H1 (cell line): ENCODE results near the gene COL9A2. TPM values are rescaled to one million over a fixed set of nuclear protein-coding genes. Genes with fewer than 3 reads are reported as not detected.

Experiments used
- CTCF ChIA-PET: fragments of 300-600 bp; sonication (Branson Sonifier 250); formaldehyde crosslinking; loops from one replicate; lab custom pipeline; 2021; ENCODE audit not compliant: partially characterized antibody; lab: Charles Lee
- POLR2A ChIA-PET: fragments of 300-600 bp; sonication (Branson Sonifier 250); formaldehyde crosslinking; loops from one replicate; lab custom pipeline; 2021; ENCODE audit warnings: inconsistent platforms; ENCODE audit not compliant: partially characterized antibody; lab: Charles Lee
- DNase-seq, 2 experiments: peaks; one replicate each; pipeline versions ENCODE4 v3.0.0 to v3.0.0-alpha.2; 2010 to 2022; ENCODE audit warnings: low spot score in 2 of 2, low read depth in 1 of 2, mixed read lengths in 1 of 2
- FAIRE-seq: peaks from 2 replicates; lab custom pipeline; 2011; peaks lifted over from hg19 to GRCh38; lab: Jason Lieb, UNC
- H2AFZ ChIP-seq: 2 replicates; pipeline ENCODE4 v1.8.1; 2012; ENCODE audit warnings: low read length, inconsistent platforms
- H2AK5ac ChIP-seq: 2 replicates; pipeline ENCODE4 v1.6.1; 2013; ENCODE audit warnings: low read depth, low read length
- H2BK120ac ChIP-seq: replicated peaks from 2 replicates; pipeline ENCODE3; 2013; ENCODE audit warnings: low read depth, low read length, inconsistent platforms
- H2BK12ac ChIP-seq: 2 replicates; pipeline ENCODE4 v1.6.1; 2013; ENCODE audit warnings: low read depth, low read length
- H2BK15ac ChIP-seq: 2 replicates; pipeline ENCODE4 v1.6.1; 2013; ENCODE audit warnings: low read length
- H2BK20ac ChIP-seq: 2 replicates; pipeline ENCODE4 v1.6.1; 2013; ENCODE audit warnings: low read length
- H2BK5ac ChIP-seq: 2 replicates; pipeline ENCODE4 v1.6.1; 2013; ENCODE audit warnings: low read depth, low read length
- H3K14ac ChIP-seq: 2 replicates; pipeline ENCODE4 v1.6.1; 2013; ENCODE audit warnings: inconsistent platforms; ENCODE audit not compliant: insufficient read length
- H3K18ac ChIP-seq: 2 replicates; pipeline ENCODE4 v1.6.1; 2013; ENCODE audit warnings: low read length; ENCODE audit errors: extremely low read depth
- H3K23ac ChIP-seq: 2 replicates; pipeline ENCODE4 v1.6.1; 2013; ENCODE audit warnings: inconsistent platforms; ENCODE audit not compliant: insufficient read length
- H3K23me2 ChIP-seq: 2 replicates; pipeline ENCODE4 v1.6.1; 2013; ENCODE audit warnings: low read depth, low read length
- H3K27ac ChIP-seq: 2 replicates; pipeline ENCODE4 v1.6.1; 2011; ENCODE audit warnings: low read depth, low read length, inconsistent platforms
- H3K27me3 ChIP-seq, 4 experiments: replicated peaks in 1 of 4; 1 replicate in 1 of 4; 2 replicates in 3 of 4; pipeline versions ENCODE4 v1.6.1 to v1.8.1; 2011 to 2013; ENCODE audit warnings: low read length in 3 of 4, mild to moderate bottlenecking in 3 of 4, inconsistent platforms in 2 of 4, mixed read lengths in 2 of 4, moderate library complexity in 1 of 4; ENCODE audit not compliant: control insufficient read depth in 3 of 4, insufficient read depth in 3 of 4; ENCODE audit errors: extremely low read depth in 1 of 4
- H3K36me3 ChIP-seq, 4 experiments: 2 replicates each; pipeline versions ENCODE4 v1.6.1 to v1.8.1; 2011 to 2013; ENCODE audit warnings: mild to moderate bottlenecking in 4 of 4, low read length in 3 of 4, moderate library complexity in 2 of 4, control low read depth in 1 of 4, inconsistent platforms in 1 of 4; ENCODE audit not compliant: insufficient read depth in 4 of 4, control insufficient read depth in 2 of 4
- H3K4ac ChIP-seq: replicated peaks from 2 replicates; pipeline ENCODE3; 2013; ENCODE audit warnings: low read length, low read depth, mixed read lengths, inconsistent platforms; ENCODE audit not compliant: insufficient read length
- H3K4me1 ChIP-seq, 4 experiments: replicated peaks in 1 of 4; 1 replicate in 1 of 4; 2 replicates in 3 of 4; pipeline versions ENCODE4 v1.6.1 to v1.8.1; 2011 to 2013; ENCODE audit warnings: low read length in 3 of 4, inconsistent platforms in 2 of 4, mixed read lengths in 1 of 4; ENCODE audit not compliant: insufficient read depth in 4 of 4, control insufficient read depth in 3 of 4
- H3K4me2 ChIP-seq, 2 experiments: 2 replicates each; pipeline versions ENCODE4 v1.6.1 to v1.8.1; 2011 to 2013; ENCODE audit warnings: low read depth in 2 of 2, low read length in 2 of 2, control low read depth in 1 of 2, inconsistent platforms in 1 of 2, mild to moderate bottlenecking in 1 of 2; ENCODE audit not compliant: insufficient read depth in 1 of 2
- H3K4me3 ChIP-seq, 4 experiments: fragments of 200-600, 300-600 bp in 1 of 4; sonication (generic), shearing (Covaris generic), sonication (Bioruptor Twin) in 1 of 4; 2 replicates each; pipeline versions ENCODE4 v1.5.1 to v1.8.1; 2011 to 2016; ENCODE audit warnings: low read length in 4 of 4, low read depth in 3 of 4, control low read depth in 2 of 4, inconsistent platforms in 2 of 4, mild to moderate bottlenecking in 2 of 4, mixed read lengths in 1 of 4, moderate library complexity in 1 of 4; ENCODE audit not compliant: insufficient read depth in 2 of 4; ENCODE audit errors: extremely low read depth in 1 of 4
- H3K56ac ChIP-seq: replicated peaks from 2 replicates; pipeline ENCODE3; 2013; ENCODE audit warnings: low read depth, mild to moderate bottlenecking, mixed read lengths, low read length, inconsistent platforms; ENCODE audit not compliant: insufficient read length
- H3K79me1 ChIP-seq: 2 replicates; pipeline ENCODE4 v1.6.1; 2013; ENCODE audit warnings: low read depth, low read length, control low read depth
- H3K79me2 ChIP-seq, 2 experiments: 2 replicates each; pipeline versions ENCODE4 v1.6.1 to v1.8.1; 2012 to 2013; ENCODE audit warnings: low read length in 2 of 2, mild to moderate bottlenecking in 2 of 2, inconsistent platforms in 1 of 2; ENCODE audit not compliant: insufficient read depth in 2 of 2, control insufficient read depth in 1 of 2
- H3K9ac ChIP-seq, 4 experiments: replicated peaks in 1 of 4; 1 replicate in 1 of 4; 2 replicates in 3 of 4; pipeline versions ENCODE4 v1.6.1 to v1.8.1; 2011 to 2013; ENCODE audit warnings: low read depth in 3 of 4, low read length in 3 of 4, control low read depth in 2 of 4, mild to moderate bottlenecking in 2 of 4, moderate library complexity in 2 of 4, inconsistent platforms in 1 of 4; ENCODE audit errors: extremely low read depth in 1 of 4
- H3K9me3 ChIP-seq, 2 experiments: 2 replicates each; pipeline versions ENCODE4 v1.6.1 to v1.8.1; 2012 to 2013; ENCODE audit warnings: mild to moderate bottlenecking in 2 of 2, moderate library complexity in 2 of 2, control low read depth in 1 of 2, inconsistent platforms in 1 of 2, low read depth in 1 of 2, low read length in 1 of 2, mixed read lengths in 1 of 2; ENCODE audit not compliant: insufficient read depth in 2 of 2
- H4K20me1 ChIP-seq, 2 experiments: replicated peaks in 1 of 2; 2 replicates each; pipeline versions ENCODE3 to v1.8.1; 2011 to 2013; ENCODE audit warnings: inconsistent platforms in 2 of 2, low read length in 2 of 2, mild to moderate bottlenecking in 1 of 2; ENCODE audit not compliant: insufficient read depth in 2 of 2, control insufficient read depth in 1 of 2
- H4K5ac ChIP-seq: 2 replicates; pipeline ENCODE4 v1.6.1; 2013; ENCODE audit warnings: low read length, low read depth, mixed read lengths, inconsistent platforms; ENCODE audit not compliant: insufficient read length
- H4K8ac ChIP-seq: 2 replicates; pipeline ENCODE4 v1.8.0; 2013; ENCODE audit warnings: mild to moderate bottlenecking, moderate library complexity, low read length, inconsistent platforms; ENCODE audit not compliant: insufficient read depth; ENCODE audit errors: extremely low read depth
- H4K91ac ChIP-seq: replicated peaks from 2 replicates; pipeline ENCODE3; 2013; ENCODE audit warnings: low read length, mixed read lengths, inconsistent platforms; ENCODE audit not compliant: insufficient read length
- ATF3 ChIP-seq: IDR thresholded peaks from 2 replicates; pipeline ENCODE4 v1.6.1; 2011; ENCODE audit warnings: low read depth, mild to moderate bottlenecking, low read length; ENCODE audit not compliant: insufficient read depth
- KDM1A ChIP-seq: fragments of 200-600, 300-600 bp; sonication (generic); IDR thresholded peaks from 2 replicates; pipeline ENCODE4 v1.7.1; 2016; ENCODE audit warnings: mild to moderate bottlenecking, low read length, borderline replicate concordance
- MAX ChIP-seq: IDR thresholded peaks from 2 replicates; pipeline ENCODE4 v1.6.1; 2012; ENCODE audit warnings: inconsistent platforms
- RBBP5 ChIP-seq: IDR thresholded peaks from 2 replicates; pipeline ENCODE4 v1.7.1; 2012; ENCODE audit warnings: low read depth, mild to moderate bottlenecking, inconsistent platforms, low read length, moderate library complexity, borderline replicate concordance
- SAP30 ChIP-seq: fragments of 300-600 bp; sonication (generic); IDR thresholded peaks from 2 replicates; pipeline ENCODE4 v1.7.1; 2012; ENCODE audit warnings: low read length, moderate library complexity, mild to moderate bottlenecking, inconsistent platforms; ENCODE audit not compliant: insufficient read depth, insufficient replicate concordance
- SRF ChIP-seq: IDR thresholded peaks from 2 replicates; pipeline ENCODE4 v1.6.1; 2011; ENCODE audit warnings: mild to moderate bottlenecking, low read depth, low read length, moderate library complexity
- TAF1 ChIP-seq: IDR thresholded peaks from 2 replicates; pipeline ENCODE4 v1.6.1; 2011; ENCODE audit warnings: mild to moderate bottlenecking, low read depth, low read length
- USF2 ChIP-seq: IDR thresholded peaks from 2 replicates; pipeline ENCODE4 v1.6.1; 2011; ENCODE audit warnings: low read length, improper control_type of control experiment
- WGBS, 2 experiments: shearing (Covaris generic) in 1 of 2; methylation state at CpG; one replicate each; pipeline versions ENCODE4 v1.1.6 to v1.1.7; 2013 to 2015; ENCODE audit warnings: low lambda C conversion rate in 2 of 2, mixed read lengths in 2 of 2, inconsistent platforms in 1 of 2, low coverage in 1 of 2, missing lambda C conversion rate in 1 of 2; ENCODE audit not compliant: insufficient replicate concordance in 2 of 2, insufficient coverage in 1 of 2, insufficient read length in 1 of 2; ENCODE audit errors: extremely low coverage in 1 of 2, missing lambda C conversion rate in 1 of 2; 5-methylcytosine and 5-hydroxymethylcytosine counted together
- polyA plus RNA-seq, 7 experiments: library from polyadenylated mRNA; depleted of rRNA in 3 of 7; stranded (reverse) in 5 of 7; unstranded in 2 of 7; fragments of >200 nt in 5 of 7; fragments of 200-250 nt in 2 of 7; gene quantifications; 1 replicate in 5 of 7; 2 replicates in 1 of 7; 4 replicates in 1 of 7; pipeline versions ENCODE4 v1.2.1 to v1.2.3, GENCODE V29; 2011 to 2013; ENCODE audit warnings: missing spikeins in 2 of 7, mixed read lengths in 2 of 7
- total RNA-seq: library from RNA; stranded (reverse); fragmentation: NEBNext Ultra II Directional; extraction: Animal tissue kit (Norgen Biotek cat#: 25700); gene quantifications from 2 replicates; pipeline ENCODE4 v1.2.1, GENCODE V29; 2021

The COL9A2 gene
- total and polyA plus RNA-seq, 2 of the 8 experiments (the other 6 are each of a cell fraction or from before 2014, with no cell fraction given) = 3.2 to 3.3 TPM

- H2BK12ac ChIP-seq = no peak overlapping the region
- no peak overlapping the region for H2BK15ac ChIP-seq
- H3K4me2 ChIP-seq = no peak overlapping the region
- H4K8ac ChIP-seq = no peak overlapping the region
- H3K56ac ChIP-seq = no peak overlapping the region
- POLR2A ChIA-PET = no interaction called here
- H3K36me3 ChIP-seq = no peaks in the 10 kb centered on the region
- H3K9ac ChIP-seq = no peak overlapping the region
- no peaks in the 10 kb centered on the region for H3K27me3 ChIP-seq
- H3K4me3 ChIP-seq = no peak overlapping the region
- FAIRE-seq (no peak), DNase-seq (no peak)
- no peak overlapping the region for H4K91ac ChIP-seq
- no peak overlapping the region for H2BK5ac ChIP-seq
- H2BK120ac ChIP-seq = no peak overlapping the region
- no peak overlapping the region for H3K18ac ChIP-seq
- no peak overlapping the region for H2AK5ac ChIP-seq
- H3K9me3 ChIP-seq = 0 out of 4 replicates have a peak, but pooled peaks cover 0 to 5% of the 10 kb centered on the region in 2 experiments
- H3K14ac ChIP-seq = no peak overlapping the region
- no peaks in the 10 kb centered on the region; a peak in 1 of 7 replicates for H3K4me1 ChIP-seq
- no peak overlapping the region for H2AFZ ChIP-seq
- no peak overlapping the region for H2BK20ac ChIP-seq
- 81% methylated on average over 4 of the region's 4 CpGs; no CpG with 5 or more reads in 1 of the 2 experiments for WGBS, 2 experiments
- H4K5ac ChIP-seq = no peak overlapping the region
- H3K23me2 ChIP-seq = no peaks in the 10 kb centered on the region
- no peaks in the 10 kb centered on the region for H4K20me1 ChIP-seq
- CTCF ChIA-PET = interaction anchor here (1.1 to 1.8 kb wide), 3 partner anchors 23 to 208 kb away, joined by 3 to 5 read pairs (median 4); no protein-coding TSS in a partner anchor
- H3K27ac ChIP-seq = no peak overlapping the region
- no peak overlapping the region for H3K4ac ChIP-seq
- no peak overlapping the region for H3K23ac ChIP-seq
- no peaks in the 10 kb centered on the region for H3K79me2 ChIP-seq
- no peaks in the 10 kb centered on the region for H3K79me1 ChIP-seq
- TF ChIP-seq ATF3 = no peak
- TF ChIP-seq TAF1 = no peak
- no peak for TF ChIP-seq RBBP5
- no peak for TF ChIP-seq KDM1A
- TF ChIP-seq MAX = no peak
- no peak for TF ChIP-seq SAP30
- TF ChIP-seq USF2 = no peak
- TF ChIP-seq SRF = no peak
These were observed 44.6 kb upstream of the COL9A2 start for GRCh38 chr1:40361637-40362036.
